H9 (cell line): ENCODE results near the gene GAPT. TPM values are rescaled to one million over a fixed set of nuclear protein-coding genes. Genes with fewer than 3 reads are reported as not detected.

Experiments used
- DNase-seq: peaks from one replicate; pipeline ENCODE4 v3.0.0-alpha.2; 2017
- H2AFZ ChIP-seq: one replicate; pipeline ENCODE4 v1.6.1; 2013; ENCODE audit warnings: mild to moderate bottlenecking, low read length, control low read depth, moderate library complexity
- H2AK5ac ChIP-seq: 2 replicates; pipeline ENCODE4 v1.6.1; 2013; ENCODE audit warnings: low read length, control low read depth, mixed read lengths; ENCODE audit not compliant: insufficient read length
- H2BK120ac ChIP-seq: one replicate; pipeline ENCODE4 v1.6.1; 2013; ENCODE audit warnings: low read depth, mild to moderate bottlenecking, low read length, control low read depth, inconsistent platforms; ENCODE audit not compliant: poor library complexity, severe bottlenecking
- H2BK12ac ChIP-seq: 2 replicates; pipeline ENCODE4 v1.6.1; 2013; ENCODE audit warnings: low read length, control low read depth, mixed read lengths, low read depth; ENCODE audit not compliant: insufficient read length
- H2BK15ac ChIP-seq: 2 replicates; pipeline ENCODE4 v1.6.1; 2013; ENCODE audit warnings: low read depth, low read length, control low read depth
- H2BK20ac ChIP-seq: one replicate; pipeline ENCODE4 v1.6.1; 2013; ENCODE audit warnings: low read depth, mild to moderate bottlenecking, low read length, control low read depth, inconsistent platforms; ENCODE audit not compliant: poor library complexity, severe bottlenecking
- H2BK5ac ChIP-seq: 2 replicates; pipeline ENCODE4 v1.6.1; 2013; ENCODE audit warnings: low read length, control low read depth, mixed read lengths; ENCODE audit not compliant: insufficient read length
- H3K14ac ChIP-seq: 2 replicates; pipeline ENCODE4 v1.6.1; 2013; ENCODE audit warnings: low read length, control low read depth; ENCODE audit not compliant: insufficient read depth
- H3K18ac ChIP-seq: 2 replicates; pipeline ENCODE4 v1.6.1; 2013; ENCODE audit warnings: low read depth, mild to moderate bottlenecking, mixed read lengths, low read length, control low read depth; ENCODE audit not compliant: insufficient read length
- H3K23ac ChIP-seq: 2 replicates; pipeline ENCODE4 v1.6.1; 2013; ENCODE audit warnings: low read length, control low read depth, mixed read lengths, low read depth; ENCODE audit not compliant: insufficient read length
- H3K23me2 ChIP-seq: 2 replicates; pipeline ENCODE4 v1.6.1; 2013; ENCODE audit warnings: low read depth, mild to moderate bottlenecking, mixed read lengths, low read length, control low read depth; ENCODE audit not compliant: insufficient read length, poor library complexity, severe bottlenecking
- H3K27ac ChIP-seq: 2 replicates; pipeline ENCODE4 v1.5.1; 2013; ENCODE audit warnings: low read length, control low read depth, mixed read lengths, low read depth; ENCODE audit not compliant: insufficient read length
- H3K27me3 ChIP-seq: 2 replicates; pipeline ENCODE4 v1.6.1; 2013; ENCODE audit warnings: low read length, control low read depth, inconsistent platforms; ENCODE audit not compliant: insufficient read depth
- H3K4ac ChIP-seq: 2 replicates; pipeline ENCODE4 v1.6.1; 2013; ENCODE audit warnings: low read depth, mild to moderate bottlenecking, control low read depth, inconsistent platforms, low read length, moderate library complexity
- H3K4me1 ChIP-seq: 2 replicates; pipeline ENCODE4 v1.6.1; 2013; ENCODE audit warnings: low read length, control low read depth, inconsistent platforms; ENCODE audit not compliant: insufficient read depth
- H3K4me2 ChIP-seq: 2 replicates; pipeline ENCODE4 v1.6.1; 2013; ENCODE audit warnings: low read length, control low read depth, mixed read lengths; ENCODE audit not compliant: insufficient read length, insufficient read depth
- H3K56ac ChIP-seq: 2 replicates; pipeline ENCODE4 v1.6.1; 2013; ENCODE audit warnings: low read depth, mild to moderate bottlenecking, mixed read lengths, low read length, control low read depth; ENCODE audit not compliant: insufficient read length
- H3K79me1 ChIP-seq: 2 replicates; pipeline ENCODE4 v1.6.1; 2013; ENCODE audit warnings: low read depth, mild to moderate bottlenecking, moderate library complexity, low read length, control low read depth, inconsistent platforms; ENCODE audit not compliant: insufficient read depth, poor library complexity, severe bottlenecking
- H3K79me2 ChIP-seq: 2 replicates; pipeline ENCODE4 v1.6.1; 2013; ENCODE audit warnings: low read length, control low read depth, inconsistent platforms; ENCODE audit not compliant: insufficient read depth
- H3K9ac ChIP-seq: 2 replicates; pipeline ENCODE4 v1.6.1; 2013; ENCODE audit warnings: low read length, control low read depth, mixed read lengths; ENCODE audit not compliant: insufficient read length; ENCODE audit errors: extremely low read depth
- H3K9me3 ChIP-seq: one replicate; pipeline ENCODE4 v1.6.1; 2013; ENCODE audit warnings: low read depth, low read length, inconsistent platforms; ENCODE audit not compliant: control insufficient read depth
- H3T11ph ChIP-seq: one replicate; pipeline ENCODE4 v1.6.1; 2013; ENCODE audit warnings: mild to moderate bottlenecking, low read length, control low read depth, inconsistent platforms
- H4K20me1 ChIP-seq: one replicate; pipeline ENCODE4 v1.6.1; 2013; ENCODE audit not compliant: control insufficient read depth, insufficient read length, insufficient read depth
- H4K5ac ChIP-seq: 2 replicates; pipeline ENCODE4 v1.6.1; 2013; ENCODE audit warnings: low read depth, mild to moderate bottlenecking, mixed read lengths, low read length, control low read depth; ENCODE audit not compliant: insufficient read length
- H4K8ac ChIP-seq: replicated peaks from 2 replicates; pipeline ENCODE4 v1.6.1; 2013; ENCODE audit warnings: low read length, control low read depth, mixed read lengths, low read depth; ENCODE audit not compliant: insufficient read length
- H4K91ac ChIP-seq: 2 replicates; pipeline ENCODE4 v1.6.1; 2013; ENCODE audit warnings: low read depth, mild to moderate bottlenecking, moderate library complexity, mixed read lengths, low read length, control low read depth; ENCODE audit not compliant: insufficient read length
- H3K27ac Mint-ChIP-seq, 3 experiments: 2 replicates in 2 of 3; 3 replicates in 1 of 3; pipeline ENCODE4 v1.8.0; 2020 to 2021; ENCODE audit warnings: mixed read lengths in 3 of 3, mild to moderate bottlenecking in 1 of 3, moderate library complexity in 1 of 3
- H3K27me3 Mint-ChIP-seq: 2 replicates; pipeline ENCODE4 v1.8.0; 2021; ENCODE audit warnings: low read depth, mild to moderate bottlenecking, moderate library complexity, mixed read lengths
- H3K36me3 Mint-ChIP-seq, 3 experiments: 2 replicates in 2 of 3; 3 replicates in 1 of 3; pipeline ENCODE4 v1.8.0; 2020 to 2021; ENCODE audit warnings: low read depth in 3 of 3, mixed read lengths in 3 of 3; ENCODE audit not compliant: insufficient read depth in 1 of 3
- H3K4me1 Mint-ChIP-seq, 2 experiments: 2 replicates each; pipeline ENCODE4 v1.8.0; 2020; ENCODE audit warnings: mixed read lengths in 2 of 2
- H3K4me3 Mint-ChIP-seq, 2 experiments: 2 replicates in 1 of 2; 3 replicates in 1 of 2; pipeline ENCODE4 v1.8.0; 2020 to 2021; ENCODE audit warnings: mild to moderate bottlenecking in 2 of 2, mixed read lengths in 2 of 2, moderate library complexity in 1 of 2
- H3K9me3 Mint-ChIP-seq, 2 experiments: 2 replicates in 1 of 2; 3 replicates in 1 of 2; pipeline ENCODE4 v1.8.0; 2020; ENCODE audit warnings: mild to moderate bottlenecking in 2 of 2, mixed read lengths in 2 of 2, moderate library complexity in 1 of 2
- CTCF ChIP-seq: fragments of 200-600 bp; sonication (generic); conservative IDR thresholded peaks from 3 replicates; pipeline ENCODE4 v1.8.0; 2021; ENCODE audit warnings: antibody characterized with exemption, mild to moderate bottlenecking
- total RNA-seq: library from RNA; stranded (reverse); gene quantifications from 2 replicates; pipeline ENCODE4 v1.2.1, GENCODE V29; 2021

GAPT gene
- total RNA-seq, 1 experiment from 2014 or later, result not detected

- peaks cover 37 to 43% of the 10 kb centered on the region in 2 experiments for H3K9me3 Mint-ChIP-seq
- H3K36me3 Mint-ChIP-seq, result peaks cover 6 to 26% (median 15%) of the 10 kb centered on the region in 3 experiments; a peak in 6 of 7 replicates
- Histone ChIP-seq H4K91ac (no peak overlapping the region), H3K23me2 (no peaks in the 10 kb centered on the region), H3K9ac (no peak overlapping the region), H2AFZ (no peak overlapping the region), H3K4ac (no peak overlapping the region), H4K8ac (no peak overlapping the region), H2BK5ac (no peak overlapping the region), H2BK15ac (no peak overlapping the region), H3K4me1 (no peaks in the 10 kb centered on the region), H3K4me2 (no peak overlapping the region), H3K79me1 (no peaks in the 10 kb centered on the region), H3K18ac (no peak overlapping the region), H3K9me3 (no peaks in the 10 kb centered on the region), H2AK5ac (no peak overlapping the region), H2BK120ac (no peak overlapping the region), H3K27ac (no peak overlapping the region), H2BK12ac (no peak overlapping the region), H3K27me3 (no peaks in the 10 kb centered on the region), H4K20me1 (no peaks in the 10 kb centered on the region), H3T11ph (no peak overlapping the region), H3K79me2 (no peaks in the 10 kb centered on the region), H3K23ac (no peak overlapping the region), H3K14ac (no peak overlapping the region), H4K5ac (no peak overlapping the region), H2BK20ac (no peak overlapping the region), H3K56ac (no peak overlapping the region)
- no peak overlapping the region for H3K4me3 Mint-ChIP-seq
- DNase-seq, result no peak
- no peaks in the 10 kb centered on the region; the same call in 1 of the 2 replicates for H3K27me3 Mint-ChIP-seq
- H3K27ac Mint-ChIP-seq, result no peak overlapping the region
- H3K4me1 Mint-ChIP-seq, result no peaks in the 10 kb centered on the region
- no peak for TF ChIP-seq CTCF
Measured at GRCh38 chr5:58517198-58517597, 26.0 kb downstream of the GAPT start.
